Parietal lobe (tissue), 1 donor: Measurements from ENCODE around the gene GABRE. TPM values are rescaled to one million over a fixed set of nuclear protein-coding genes. Genes with fewer than 3 reads are reported as not detected.

Experiments used
- total RNA-seq: library from RNA; depleted of rRNA; stranded (reverse); fragments of >200 nt; gene quantifications from one replicate; pipeline ENCODE4 v1.2.3, GENCODE V29; 2014

GABRE gene, protein sequence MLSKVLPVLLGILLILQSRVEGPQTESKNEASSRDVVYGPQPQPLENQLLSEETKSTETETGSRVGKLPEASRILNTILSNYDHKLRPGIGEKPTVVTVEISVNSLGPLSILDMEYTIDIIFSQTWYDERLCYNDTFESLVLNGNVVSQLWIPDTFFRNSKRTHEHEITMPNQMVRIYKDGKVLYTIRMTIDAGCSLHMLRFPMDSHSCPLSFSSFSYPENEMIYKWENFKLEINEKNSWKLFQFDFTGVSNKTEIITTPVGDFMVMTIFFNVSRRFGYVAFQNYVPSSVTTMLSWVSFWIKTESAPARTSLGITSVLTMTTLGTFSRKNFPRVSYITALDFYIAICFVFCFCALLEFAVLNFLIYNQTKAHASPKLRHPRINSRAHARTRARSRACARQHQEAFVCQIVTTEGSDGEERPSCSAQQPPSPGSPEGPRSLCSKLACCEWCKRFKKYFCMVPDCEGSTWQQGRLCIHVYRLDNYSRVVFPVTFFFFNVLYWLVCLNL
- total RNA-seq: 3.1 TPM

DNA sequence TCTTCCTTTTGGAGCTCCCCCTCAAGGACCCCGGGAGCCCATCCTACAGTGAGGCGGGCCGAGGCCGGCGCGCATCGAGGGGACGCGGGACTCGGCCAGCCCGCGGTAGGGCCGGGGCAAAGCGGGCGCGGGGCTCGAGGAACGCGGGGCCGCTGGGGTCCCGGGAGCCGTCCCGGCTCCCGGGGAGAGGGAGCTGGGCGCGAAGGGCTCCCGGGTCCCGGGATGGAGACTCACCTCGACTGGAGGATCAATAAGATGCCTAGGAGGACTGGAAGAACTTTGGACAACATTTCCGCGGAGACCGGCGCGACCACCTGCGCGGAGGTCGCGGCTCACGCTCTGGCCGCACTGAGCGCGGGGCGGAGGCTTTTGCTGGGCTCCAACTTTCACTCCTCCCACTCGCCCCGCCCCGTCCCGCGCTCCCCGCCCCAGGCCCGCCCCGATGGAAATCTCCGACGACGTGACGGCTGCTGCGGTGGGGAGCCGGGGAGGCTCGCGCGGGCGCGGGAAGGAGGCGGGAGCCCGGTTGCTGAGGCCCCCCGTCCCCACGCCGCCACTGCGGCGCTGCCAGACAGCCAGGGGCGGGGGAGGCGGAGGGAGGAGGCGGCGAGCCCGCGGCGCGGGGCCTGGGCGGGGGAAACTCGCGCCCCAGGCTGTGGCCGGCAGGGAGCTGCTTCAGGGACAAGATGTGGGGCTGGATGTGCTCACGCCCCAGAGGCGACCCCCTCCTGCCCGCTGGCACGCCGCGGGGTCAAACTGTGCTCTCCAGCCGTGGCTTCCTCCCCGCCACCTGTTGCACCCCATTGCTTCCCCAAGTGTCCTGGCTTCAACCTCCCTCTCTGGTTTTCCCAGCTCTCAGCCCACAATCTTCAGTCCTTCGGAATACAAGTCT, at the start of gene GABRE:
GABRE (minus strand) TSS at position 341 of the 892 bp plus-strand sequence; CDS start at position 290, 51 bp downstream.

GRCh38 chrX:151912780-151913179, 61.7 kb downstream of the GABRE start, which contains the start of gene MAGEA4:
Gene MAGEA4 (plus strand): TSS chrX:151912889. CDS start chrX:151923665, 10,776 bp downstream.

Other genes with a start within 250 kb of the GABRE start
- gene CNGA2, start 239.9 kb downstream of the GABRE start, total RNA-seq: not detected
- gene MAGEA4, start 61.8 kb downstream of the GABRE start, total RNA-seq: not detected
- gene MAGEA10, start 163.9 kb upstream of the GABRE start, total RNA-seq: not detected